ENCODE measurements around the gene CHAD.

DNA sequence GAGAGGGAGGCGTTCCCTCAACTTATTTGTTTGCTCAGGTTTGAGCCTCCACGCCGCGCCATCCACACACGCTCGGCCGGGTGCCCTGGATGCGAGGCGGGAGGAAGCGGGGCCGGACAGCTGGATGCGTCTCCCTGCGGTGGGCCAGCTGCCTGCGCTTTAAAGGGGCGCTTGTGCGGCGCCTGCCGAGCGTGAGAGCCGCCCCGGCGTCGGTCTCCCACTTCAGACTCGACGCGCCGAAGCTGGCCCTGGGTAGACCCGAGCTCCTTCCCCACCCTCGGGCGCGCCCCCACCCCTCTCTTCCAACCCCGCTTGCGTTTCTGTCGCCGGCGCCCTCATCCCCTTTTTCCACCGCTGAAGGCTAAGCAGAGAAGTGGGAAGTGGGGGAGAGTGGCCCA lies 527 bp upstream of the CHAD start:
- TF ChIP-seq CTCF (IDR thresholded peaks at IDR 0.05; ENCODE audit: low read length) (no peak), EZH2 (optimal IDR thresholded peaks at IDR 0.05; ENCODE audit: low read depth, low read length) (no peak)
